Naive B cell (primary cell): ENCODE measurements around the gene MEOX2. TPM values are rescaled to one million over a fixed set of nuclear protein-coding genes. Genes with fewer than 3 reads are reported as not detected.

Source experiments
- ATAC-seq, 2 donors: fragments of 150-1000 bp; cut with Tn5 transposase; 2 replicates each; pipeline ENCODE4 v1.10.0; 2021; ENCODE audit warnings: low read depth in 2 of 2, mild to moderate bottlenecking in 2 of 2, moderate library complexity in 2 of 2
- DNase-seq: peaks from one replicate; pipeline ENCODE4 v3.0.0; 2022
- H3K27ac Mint-ChIP-seq, 6 donors: one replicate each; pipeline ENCODE4 v1.8.0; 2020 to 2022; ENCODE audit warnings: mild to moderate bottlenecking in 6 of 6, mixed read lengths in 6 of 6, moderate library complexity in 5 of 6, inconsistent platforms in 2 of 6
- H3K27me3 Mint-ChIP-seq, 3 donors: one replicate each; pipeline ENCODE4 v1.8.0; 2021 to 2022; ENCODE audit warnings: mixed read lengths in 3 of 3, mild to moderate bottlenecking in 1 of 3
- H3K36me3 Mint-ChIP-seq, 2 donors: one replicate each; pipeline ENCODE4 v1.8.0; 2020 to 2022; ENCODE audit warnings: mixed read lengths in 2 of 2, inconsistent platforms in 1 of 2, mild to moderate bottlenecking in 1 of 2
- H3K4me1 Mint-ChIP-seq, 3 donors: one replicate each; pipeline ENCODE4 v1.8.0; 2020 to 2022; ENCODE audit warnings: mixed read lengths in 3 of 3, inconsistent platforms in 1 of 3, mild to moderate bottlenecking in 1 of 3, moderate library complexity in 1 of 3
- H3K4me3 Mint-ChIP-seq, 8 donors: one replicate each; pipeline ENCODE4 v1.8.0; 2020 to 2022; ENCODE audit warnings: mild to moderate bottlenecking in 8 of 8, mixed read lengths in 8 of 8, moderate library complexity in 8 of 8, inconsistent platforms in 2 of 8
- H3K9me3 Mint-ChIP-seq, 7 donors: one replicate each; pipeline ENCODE4 v1.8.0; 2020 to 2022; ENCODE audit warnings: mixed read lengths in 7 of 7, mild to moderate bottlenecking in 5 of 7, inconsistent platforms in 2 of 7, moderate library complexity in 1 of 7
- polyA plus RNA-seq, 6 donors: library from polyadenylated mRNA; unstranded; fragments of 300-500 nt; fragmentation: Illumina TruSeq; gene quantifications; one replicate each; pipeline ENCODE4 v1.2.3, GENCODE V29; 2021; ENCODE audit warnings: low read depth in 6 of 6

Gene MEOX2
- polyA plus RNA-seq, 6 donors from 2014 or later = not detected

GRCh38 chr7:15674586-15674985 lies 11.9 kb downstream of the MEOX2 start:
- Mint-ChIP-seq H3K4me3 (no peak overlapping the region), H3K36me3 (no peaks in the 10 kb centered on the region), H3K4me1 (no peaks in the 10 kb centered on the region), H3K9me3 (peaks cover 0 to 3% (median 0%) of the 10 kb centered on the region in 7 donors), H3K27ac (no peak overlapping the region), H3K27me3 (no peaks in the 10 kb centered on the region)
- ATAC-seq (no peak), DNase-seq (no peak)

- no peak for DNase-seq
- Mint-ChIP-seq H3K27ac (no peak overlapping the region), H3K27me3 (no peaks in the 10 kb centered on the region), H3K4me3 (no peak overlapping the region), H3K4me1 (no peaks in the 10 kb centered on the region), H3K9me3 (peaks cover 0 to 3% (median 1%) of the 10 kb centered on the region in 7 donors), H3K36me3 (no peaks in the 10 kb centered on the region)
- ATAC-seq = no peak
Observed at GRCh38 chr7:15669443-15670090, 16.9 kb downstream of the MEOX2 start.

GRCh38 chr7:15667991-15668390 lies 18.5 kb downstream of the MEOX2 start:
- Mint-ChIP-seq H3K27ac (no peak overlapping the region), H3K4me3 (no peak overlapping the region)

GRCh38 chr7:15662451-15662850 lies 24.0 kb downstream of the MEOX2 start:
- peaks cover 0 to 11% (median 0%) of the 10 kb centered on the region in 7 donors for H3K9me3 Mint-ChIP-seq
- H3K4me1 Mint-ChIP-seq = no peaks in the 10 kb centered on the region
- ATAC-seq (no peak), DNase-seq (no peak)
- no peaks in the 10 kb centered on the region for H3K36me3 Mint-ChIP-seq
- no peaks in the 10 kb centered on the region for H3K27me3 Mint-ChIP-seq
- no peak overlapping the region for H3K4me3 Mint-ChIP-seq
- H3K27ac Mint-ChIP-seq = no peak overlapping the region

More at GRCh38 chr7:15667991-15668390, 18.5 kb downstream of the MEOX2 start:
- DNase-seq (no peak), ATAC-seq (no peak)
- Mint-ChIP-seq H3K27me3 (no peaks in the 10 kb centered on the region), H3K4me1 (no peaks in the 10 kb centered on the region), H3K9me3 (peaks cover 0 to 3% (median 1%) of the 10 kb centered on the region in 7 donors), H3K36me3 (no peaks in the 10 kb centered on the region)

- DNase-seq (no peak), ATAC-seq (no peak)
- Mint-ChIP-seq H3K27ac (no peak overlapping the region), H3K27me3 (no peaks in the 10 kb centered on the region), H3K4me1 (no peaks in the 10 kb centered on the region), H3K4me3 (no peak overlapping the region), H3K9me3 (peaks cover 0 to 28% (median 2%) of the 10 kb centered on the region in 7 donors), H3K36me3 (no peaks in the 10 kb centered on the region)
Observed at GRCh38 chr7:15658247-15658646, 28.2 kb downstream of the MEOX2 start.

GRCh38 chr7:15652776-15653290 lies 33.6 kb downstream of the MEOX2 start:
- H3K36me3 Mint-ChIP-seq = no peaks in the 10 kb centered on the region
- no peaks in the 10 kb centered on the region for H3K27me3 Mint-ChIP-seq
- no peaks in the 10 kb centered on the region for H3K4me1 Mint-ChIP-seq
- DNase-seq (no peak), ATAC-seq (no peak)
- H3K9me3 Mint-ChIP-seq = peaks cover 0 to 21% (median 2%) of the 10 kb centered on the region in 7 donors
- H3K4me3 Mint-ChIP-seq = no peak overlapping the region
- H3K27ac Mint-ChIP-seq = no peak overlapping the region

GRCh38 chr7:15651693-15652092 lies 34.8 kb downstream of the MEOX2 start:
- DNase-seq (no peak), ATAC-seq (no peak)
- H3K4me3 Mint-ChIP-seq = no peak overlapping the region
- H3K36me3 Mint-ChIP-seq = no peaks in the 10 kb centered on the region
- peaks cover 0 to 10% (median 2%) of the 10 kb centered on the region in 7 donors for H3K9me3 Mint-ChIP-seq
- H3K27ac Mint-ChIP-seq = no peak overlapping the region
- no peaks in the 10 kb centered on the region for H3K27me3 Mint-ChIP-seq
- H3K4me1 Mint-ChIP-seq = no peaks in the 10 kb centered on the region

- Mint-ChIP-seq H3K27ac (peak overlapping the region in 1 of 6 donors; percentile 9), H3K36me3 (no peaks in the 10 kb centered on the region), H3K9me3 (peaks cover 0 to 3% (median under 1%) of the 10 kb centered on the region in 7 donors), H3K27me3 (no peaks in the 10 kb centered on the region), H3K4me1 (no peaks in the 10 kb centered on the region), H3K4me3 (no peak overlapping the region)
- DNase-seq (no peak), ATAC-seq (no peak)
Observed at GRCh38 chr7:15650787-15651186, 35.7 kb downstream of the MEOX2 start.

GRCh38 chr7:15648461-15648961 lies 38.0 kb downstream of the MEOX2 start:
- H3K9me3 Mint-ChIP-seq = peaks cover 0 to 3% (median 0%) of the 10 kb centered on the region in 7 donors
- ATAC-seq (no peak), DNase-seq (no peak)
- H3K36me3 Mint-ChIP-seq = no peaks in the 10 kb centered on the region
- H3K4me3 Mint-ChIP-seq = no peak overlapping the region
- H3K4me1 Mint-ChIP-seq = no peaks in the 10 kb centered on the region
- H3K27me3 Mint-ChIP-seq = no peaks in the 10 kb centered on the region
- no peak overlapping the region for H3K27ac Mint-ChIP-seq

GRCh38 chr7:15647309-15647708 lies 39.2 kb downstream of the MEOX2 start:
- DNase-seq (no peak), ATAC-seq (no peak)
- Mint-ChIP-seq H3K36me3 (no peaks in the 10 kb centered on the region), H3K4me3 (no peak overlapping the region), H3K27me3 (no peaks in the 10 kb centered on the region), H3K27ac (no peak overlapping the region), H3K4me1 (no peaks in the 10 kb centered on the region), H3K9me3 (peaks cover 0 to 3% (median 0%) of the 10 kb centered on the region in 7 donors)

GRCh38 chr7:15643000-15643705 lies 43.3 kb downstream of the MEOX2 start:
- Mint-ChIP-seq H3K4me1 (no peaks in the 10 kb centered on the region), H3K27me3 (no peaks in the 10 kb centered on the region), H3K4me3 (no peak overlapping the region), H3K36me3 (no peaks in the 10 kb centered on the region), H3K9me3 (peaks cover 2 to 10% (median 5%) of the 10 kb centered on the region in 7 donors), H3K27ac (no peak overlapping the region)
- no peak for DNase-seq
- ATAC-seq = no peak

- no peak overlapping the region for H3K27ac Mint-ChIP-seq
- no peaks in the 10 kb centered on the region for H3K27me3 Mint-ChIP-seq
- no peaks in the 10 kb centered on the region for H3K4me1 Mint-ChIP-seq
- ATAC-seq = no peak
- H3K4me3 Mint-ChIP-seq = no peak overlapping the region
- no peak for DNase-seq
- H3K36me3 Mint-ChIP-seq = no peaks in the 10 kb centered on the region
- no peaks in the 10 kb centered on the region for H3K9me3 Mint-ChIP-seq
Observed at GRCh38 chr7:15628876-15629275, 57.6 kb downstream of the MEOX2 start.

- ATAC-seq (no peak), DNase-seq (no peak)
- H3K36me3 Mint-ChIP-seq = no peaks in the 10 kb centered on the region
- peaks cover 0 to 9% (median 0%) of the 10 kb centered on the region in 7 donors for H3K9me3 Mint-ChIP-seq
- no peaks in the 10 kb centered on the region for H3K4me1 Mint-ChIP-seq
- H3K27ac Mint-ChIP-seq = no peak overlapping the region
- H3K27me3 Mint-ChIP-seq = no peaks in the 10 kb centered on the region
- H3K4me3 Mint-ChIP-seq = no peak overlapping the region
Observed at GRCh38 chr7:15626041-15626440, 60.4 kb downstream of the MEOX2 start.

GRCh38 chr7:15625466-15625865 lies 61.0 kb downstream of the MEOX2 start:
- Mint-ChIP-seq H3K4me1 (no peaks in the 10 kb centered on the region), H3K27me3 (no peaks in the 10 kb centered on the region), H3K4me3 (no peak overlapping the region), H3K27ac (no peak overlapping the region), H3K36me3 (no peaks in the 10 kb centered on the region), H3K9me3 (peaks cover 0 to 9% (median 0%) of the 10 kb centered on the region in 7 donors)
- DNase-seq = no peak
- ATAC-seq = no peak
